ENCODE results near the gene RGP1. TPM values are rescaled to one million over a fixed set of nuclear protein-coding genes. Genes with fewer than 3 reads are reported as not detected.

Gene RGP1
- total RNA-seq, 1 donor from 2014 or later, result 16.2 TPM

DNA sequence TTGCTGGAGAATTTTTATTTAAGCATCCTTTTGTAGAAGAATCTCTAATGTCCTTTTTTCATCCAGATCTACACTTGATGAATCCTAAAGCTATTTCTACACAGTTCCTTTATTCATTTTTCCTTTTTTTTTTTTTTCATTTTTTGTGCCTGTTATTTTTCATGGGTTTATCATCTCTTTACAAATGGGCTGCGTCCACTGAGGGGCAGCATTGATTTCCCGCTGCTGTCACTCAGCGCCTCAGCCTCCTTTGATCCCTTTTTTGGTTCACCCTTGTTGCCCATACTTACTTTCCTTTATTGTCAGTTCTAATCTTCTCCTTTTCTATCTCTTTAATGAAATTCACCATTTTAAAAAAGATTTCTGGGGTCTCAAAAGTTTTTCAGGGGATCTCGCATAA, 10.7 kb downstream of the RGP1 start:
- Histone ChIP-seq H3K27ac (no peak overlapping the region), H3K4me1 (peaks cover 23% of the 10 kb centered on the region), H3K36me3 (no peaks in the 10 kb centered on the region), H3K9me3 (no peaks in the 10 kb centered on the region), H3K27me3 (no peaks in the 10 kb centered on the region), H3K4me3 (no peak overlapping the region)
- TF ChIP-seq POLR2A (IDR thresholded peaks at IDR 0.05) (no peak), POLR2AphosphoS5 (IDR thresholded peaks at IDR 0.05; ENCODE audit: insufficient read depth in 1 of 2, low read depth in 1 of 2) (no peak), CTCF (IDR thresholded peaks at IDR 0.05) (no peak)
- no peak for DNase-seq (ENCODE audit: extremely low spot score in 2 of 2)
- intact Hi-C loops (cut with DNase I), result loop anchor here (10.0 kb wide), 1 partner anchor 1435 kb away; no protein-coding TSS in a partner anchor

GRCh38 chr9:35760651-35761050, 11.6 kb downstream of the RGP1 start:
- peaks cover 23% of the 10 kb centered on the region for H3K4me1 ChIP-seq
- H3K36me3 ChIP-seq, result no peaks in the 10 kb centered on the region
- no peak overlapping the region for H3K4me3 ChIP-seq
- no peaks in the 10 kb centered on the region for H3K9me3 ChIP-seq
- TF ChIP-seq POLR2A (IDR thresholded peaks at IDR 0.05) (no peak), CTCF (IDR thresholded peaks at IDR 0.05) (no peak), POLR2AphosphoS5 (IDR thresholded peaks at IDR 0.05; ENCODE audit: insufficient read depth in 1 of 2, low read depth in 1 of 2) (no peak)
- intact Hi-C loops (cut with DNase I), result no loop called here
- no peaks in the 10 kb centered on the region for H3K27me3 ChIP-seq
- DNase-seq (ENCODE audit: extremely low spot score in 2 of 2), result no peak
- H3K27ac ChIP-seq, result no peak overlapping the region

- H3K27me3 ChIP-seq, result no peaks in the 10 kb centered on the region
- no peaks in the 10 kb centered on the region for H3K36me3 ChIP-seq
- no peak for TF ChIP-seq CTCF (IDR thresholded peaks at IDR 0.05)
- no peak for TF ChIP-seq POLR2A (IDR thresholded peaks at IDR 0.05)
- no peak for TF ChIP-seq POLR2AphosphoS5 (IDR thresholded peaks at IDR 0.05; ENCODE audit: insufficient read depth in 1 of 2, low read depth in 1 of 2)
- no peak for DNase-seq (ENCODE audit: extremely low spot score in 2 of 2)
- H3K4me1 ChIP-seq, result peaks cover 5% of the 10 kb centered on the region
- H3K27ac ChIP-seq, result no peak overlapping the region
- H3K9me3 ChIP-seq, result no peaks in the 10 kb centered on the region
- intact Hi-C loops (cut with DNase I), result no loop called here
- H3K4me3 ChIP-seq, result no peak overlapping the region
These were observed 14.1 kb downstream of the RGP1 start for GRCh38 chr9:35763181-35763580.

DNA sequence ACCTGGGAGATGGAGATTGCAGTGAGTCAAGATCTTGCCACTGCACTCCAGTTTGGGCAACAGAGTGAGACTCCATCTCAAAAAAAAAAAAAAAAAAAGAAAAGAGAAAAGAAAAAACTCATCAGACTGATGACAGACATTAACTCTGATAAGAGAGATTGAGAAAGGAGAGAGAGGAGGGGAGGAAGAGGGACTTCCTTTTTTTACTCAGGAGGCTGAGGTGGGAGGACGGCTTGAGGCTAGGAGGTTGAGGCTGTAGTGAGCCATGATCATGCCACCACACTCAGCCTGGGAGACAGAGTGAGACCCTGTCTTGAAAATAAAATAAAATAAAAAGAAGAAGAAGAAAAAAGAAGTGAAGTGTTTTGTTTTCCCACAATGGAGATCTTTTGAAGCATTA, 14.7 kb downstream of the RGP1 start:
- DNase-seq (ENCODE audit: extremely low spot score in 2 of 2), result no peak
- Histone ChIP-seq H3K4me1 (no peaks in the 10 kb centered on the region), H3K27me3 (no peaks in the 10 kb centered on the region), H3K9me3 (no peaks in the 10 kb centered on the region), H3K4me3 (no peak overlapping the region), H3K36me3 (no peaks in the 10 kb centered on the region), H3K27ac (no peak overlapping the region)
- TF ChIP-seq POLR2A (IDR thresholded peaks at IDR 0.05) (no peak), POLR2AphosphoS5 (IDR thresholded peaks at IDR 0.05; ENCODE audit: insufficient read depth in 1 of 2, low read depth in 1 of 2) (no peak), CTCF (IDR thresholded peaks at IDR 0.05) (no peak)
- intact Hi-C loops (cut with DNase I), result no loop called here

GRCh38 chr9:35766997-35767396, 17.9 kb downstream of the RGP1 start:
- TF ChIP-seq CTCF (IDR thresholded peaks at IDR 0.05), result no peak
- no peak for TF ChIP-seq POLR2A (IDR thresholded peaks at IDR 0.05)
- TF ChIP-seq POLR2AphosphoS5 (IDR thresholded peaks at IDR 0.05; ENCODE audit: insufficient read depth in 1 of 2, low read depth in 1 of 2), result no peak
- Histone ChIP-seq H3K4me3 (no peak overlapping the region), H3K27me3 (no peaks in the 10 kb centered on the region), H3K4me1 (peaks cover 12% of the 10 kb centered on the region), H3K27ac (no peak overlapping the region), H3K36me3 (no peaks in the 10 kb centered on the region), H3K9me3 (no peaks in the 10 kb centered on the region)
- DNase-seq (ENCODE audit: extremely low spot score in 2 of 2), result no peak
- intact Hi-C loops (cut with DNase I), result no loop called here

All from vagina (tissue), 2 donors.